ENCODE measurements around the gene ATPAF1. TPM values are rescaled to one million over a fixed set of nuclear protein-coding genes. Genes with fewer than 3 reads are reported as not detected.

ATPAF1 gene
- total and polyA plus RNA-seq, 2 donors (not counting 1 experiment from before 2014, with no cell fraction given): 65.6 to 72.1 TPM

GRCh38 chr1:46583494-46583893 lies 84.7 kb downstream of the ATPAF1 start:
- no peak overlapping the region for H3K4me3 ChIP-seq (replicated peaks in 1 of 4; ENCODE audit: control extremely low read depth in 1 of 4, insufficient read depth in 1 of 4, low read depth in 3 of 4, low read length in 4 of 4)
- H3K79me2 ChIP-seq (ENCODE audit: control insufficient read depth, insufficient read depth, low read length): no peaks in the 10 kb centered on the region
- TF ChIP-seq CTCF (conservative IDR thresholded peaks at IDR 0.05 in 1 of 2, IDR thresholded peaks at IDR 0.05 in 1 of 2; ENCODE audit: low read depth in 1 of 2, low read length in 2 of 2): no peak
- no peak for TF ChIP-seq EZH2 (IDR thresholded peaks at IDR 0.05; ENCODE audit: low read length, missing control alignments)
- no peak for DNase-seq (ENCODE audit: low read depth in 2 of 2)
- H4K20me1 ChIP-seq (ENCODE audit: control insufficient read depth, extremely low read depth, insufficient read depth, low read length): no peaks in the 10 kb centered on the region
- H3K4me2 ChIP-seq (ENCODE audit: extremely low read depth, insufficient read depth, low read length): no peak overlapping the region
- H3K4me1 ChIP-seq (ENCODE audit: control insufficient read depth, extremely low read depth, insufficient read depth, low read length): no peaks in the 10 kb centered on the region
- peaks cover 2% of the 10 kb centered on the region for H3K36me3 ChIP-seq (ENCODE audit: control insufficient read depth, insufficient read depth, low read length)
- H3K27me3 ChIP-seq (ENCODE audit: control insufficient read depth, insufficient read depth, low read length): no peaks in the 10 kb centered on the region
- no peaks in the 10 kb centered on the region for H3K9me3 ChIP-seq (ENCODE audit: control insufficient read depth, insufficient read depth, low read depth, low read length)
- H3K27ac ChIP-seq (ENCODE audit: insufficient read depth, low read length): no peak overlapping the region
- no peak overlapping the region for H2AFZ ChIP-seq (ENCODE audit: low read length)
- no peak overlapping the region for H3K9ac ChIP-seq (ENCODE audit: insufficient read depth, low read length)

GRCh38 chr1:46582972-46583371 lies 85.2 kb downstream of the ATPAF1 start:
- Histone ChIP-seq H4K20me1 (ENCODE audit: control insufficient read depth, extremely low read depth, insufficient read depth, low read length) (no peaks in the 10 kb centered on the region), H3K79me2 (ENCODE audit: control insufficient read depth, insufficient read depth, low read length) (no peaks in the 10 kb centered on the region), H3K4me3 (replicated peaks in 1 of 4; ENCODE audit: control extremely low read depth in 1 of 4, insufficient read depth in 1 of 4, low read depth in 3 of 4, low read length in 4 of 4) (no peak overlapping the region), H3K4me2 (ENCODE audit: extremely low read depth, insufficient read depth, low read length) (no peak overlapping the region), H3K9ac (ENCODE audit: insufficient read depth, low read length) (no peak overlapping the region), H3K9me3 (ENCODE audit: control insufficient read depth, insufficient read depth, low read depth, low read length) (no peaks in the 10 kb centered on the region), H3K4me1 (ENCODE audit: control insufficient read depth, extremely low read depth, insufficient read depth, low read length) (no peaks in the 10 kb centered on the region), H2AFZ (ENCODE audit: low read length) (no peak overlapping the region), H3K27ac (ENCODE audit: insufficient read depth, low read length) (no peak overlapping the region), H3K36me3 (ENCODE audit: control insufficient read depth, insufficient read depth, low read length) (peaks cover 2% of the 10 kb centered on the region), H3K27me3 (ENCODE audit: control insufficient read depth, insufficient read depth, low read length) (no peaks in the 10 kb centered on the region)
- TF ChIP-seq EZH2 (IDR thresholded peaks at IDR 0.05; ENCODE audit: low read length, missing control alignments): no peak
- no peak for TF ChIP-seq CTCF (conservative IDR thresholded peaks at IDR 0.05 in 1 of 2, IDR thresholded peaks at IDR 0.05 in 1 of 2; ENCODE audit: low read depth in 1 of 2, low read length in 2 of 2)
- DNase-seq (ENCODE audit: low read depth in 2 of 2): no peak

Other genes starting within 250 kb of the ATPAF1 start
- not detected in 2 replicates for gene DMBX1, start 178.5 kb downstream of the ATPAF1 start, total RNA-seq
- gene DMBX1, start 178.5 kb downstream of the ATPAF1 start, polyA plus RNA-seq: not detected in 2 replicates
- not detected in 2 replicates for gene KNCN, start 116.7 kb downstream of the ATPAF1 start, total RNA-seq
- gene KNCN, start 116.7 kb downstream of the ATPAF1 start, polyA plus RNA-seq: not detected in 2 replicates
- 18.2 and 22.3 TPM in 2 replicates for gene MKNK1, start 64.1 kb downstream of the ATPAF1 start, total RNA-seq
- gene MKNK1, start 64.1 kb downstream of the ATPAF1 start, polyA plus RNA-seq: 32.0 and 33.1 TPM in 2 replicates
- gene MOB3C, start 51.6 kb downstream of the ATPAF1 start, total RNA-seq: 12.1 and 14.9 TPM in 2 replicates
- gene MOB3C, start 51.6 kb downstream of the ATPAF1 start, polyA plus RNA-seq: 6.6 and 9.1 TPM in 2 replicates
- not detected in 2 replicates for gene TEX38, start 3.5 kb upstream of the ATPAF1 start, total RNA-seq
- gene TEX38, start 3.5 kb upstream of the ATPAF1 start, polyA plus RNA-seq: not detected in 2 replicates
- 35.3 and 35.7 TPM in 2 replicates for gene EFCAB14, start 50.8 kb upstream of the ATPAF1 start, total RNA-seq
- 54.3 and 65.0 TPM in 2 replicates for gene EFCAB14, start 50.8 kb upstream of the ATPAF1 start, polyA plus RNA-seq
- gene CYP4B1, start 130.7 kb upstream of the ATPAF1 start, total RNA-seq: not detected in 2 replicates
- not detected in 2 replicates for gene CYP4B1, start 130.7 kb upstream of the ATPAF1 start, polyA plus RNA-seq

Measured in fibroblast of lung (primary cell).